ENCODE data around the gene TXNDC8. TPM values are rescaled to one million over a fixed set of nuclear protein-coding genes. Genes with fewer than 3 reads are reported as not detected.
A peak's percentile ranks its signal among the peaks of the same experiment; 100 is the strongest.

The TXNDC8 gene
- polyA plus RNA-seq, 4 donors = not detected

- DNase-seq (peak in 1 of 2 donors; percentile 41), FAIRE-seq (no peak)
- no peak overlapping the region for H3K27ac ChIP-seq (ENCODE audit: low read depth in 1 of 3, low read length in 2 of 3)
- no peaks in the 10 kb centered on the region for H3K36me3 ChIP-seq (ENCODE audit: control insufficient read depth in 3 of 3, insufficient read depth in 2 of 3, low read depth in 1 of 3, low read length in 3 of 3)
- H3K4me3 ChIP-seq (ENCODE audit: low read depth in 1 of 3, low read length in 3 of 3) = no peak overlapping the region
- 74 to 86% (median 75%) methylated on average over 1 of the region's 1 CpG for WGBS, 3 donors
- H3K9me3 ChIP-seq (ENCODE audit: control insufficient read depth in 2 of 2, insufficient read depth in 1 of 2, low read depth in 1 of 2, low read length in 1 of 2) = no peaks in the 10 kb centered on the region
- no peaks in the 10 kb centered on the region for H3K27me3 ChIP-seq (ENCODE audit: control insufficient read depth in 3 of 3, insufficient read depth in 3 of 3, low read length in 3 of 3)
- H3K4me1 ChIP-seq (ENCODE audit: control insufficient read depth in 3 of 3, insufficient read depth in 2 of 3, low read depth in 1 of 3, low read length in 2 of 3) = peaks cover 0 to 6% (median 2%) of the 10 kb centered on the region in 3 donors
Measured at GRCh38 chr9:110303133-110303532, 34.5 kb downstream of the TXNDC8 start.

- Histone ChIP-seq H3K27ac (ENCODE audit: low read depth in 1 of 3, low read length in 2 of 3) (no peak overlapping the region), H3K4me3 (ENCODE audit: low read depth in 1 of 3, low read length in 3 of 3) (no peak overlapping the region), H3K27me3 (ENCODE audit: control insufficient read depth in 3 of 3, insufficient read depth in 3 of 3, low read length in 3 of 3) (no peaks in the 10 kb centered on the region), H3K36me3 (ENCODE audit: control insufficient read depth in 3 of 3, insufficient read depth in 2 of 3, low read depth in 1 of 3, low read length in 3 of 3) (no peaks in the 10 kb centered on the region), H3K4me1 (ENCODE audit: control insufficient read depth in 3 of 3, insufficient read depth in 2 of 3, low read depth in 1 of 3, low read length in 2 of 3) (peaks cover 0 to 11% (median 5%) of the 10 kb centered on the region in 3 donors), H3K9me3 (ENCODE audit: control insufficient read depth in 2 of 2, insufficient read depth in 1 of 2, low read depth in 1 of 2, low read length in 1 of 2) (no peaks in the 10 kb centered on the region)
- 32 to 67% (median 49%) methylated on average over 2 of the region's 2 CpGs for WGBS, 3 donors
- DNase-seq (peak in 1 of 2 donors; percentile 48), FAIRE-seq (no peak)
Measured at GRCh38 chr9:110298043-110298605, 39.5 kb downstream of the TXNDC8 start.

- no peaks in the 10 kb centered on the region for H3K36me3 ChIP-seq (ENCODE audit: control insufficient read depth in 3 of 3, insufficient read depth in 2 of 3, low read depth in 1 of 3, low read length in 3 of 3)
- WGBS, 3 donors = 75 to 97% (median 93%) methylated on average over 1 of the region's 1 CpG
- H3K27me3 ChIP-seq (ENCODE audit: control insufficient read depth in 3 of 3, insufficient read depth in 3 of 3, low read length in 3 of 3) = no peaks in the 10 kb centered on the region
- FAIRE-seq = no peak
- no peak overlapping the region for H3K27ac ChIP-seq (ENCODE audit: low read depth in 1 of 3, low read length in 2 of 3)
- H3K9me3 ChIP-seq (ENCODE audit: control insufficient read depth in 2 of 2, insufficient read depth in 1 of 2, low read depth in 1 of 2, low read length in 1 of 2) = no peaks in the 10 kb centered on the region
- DNase-seq = no peak
- H3K4me3 ChIP-seq (ENCODE audit: low read depth in 1 of 3, low read length in 3 of 3) = no peak overlapping the region
- H3K4me1 ChIP-seq (ENCODE audit: control insufficient read depth in 3 of 3, insufficient read depth in 2 of 3, low read depth in 1 of 3, low read length in 2 of 3) = peaks cover 0 to 7% (median 5%) of the 10 kb centered on the region in 3 donors
Measured at GRCh38 chr9:110293248-110293647, 44.4 kb downstream of the TXNDC8 start.

GRCh38 chr9:110291921-110292557 lies 45.6 kb downstream of the TXNDC8 start:
- Histone ChIP-seq H3K27me3 (ENCODE audit: control insufficient read depth in 3 of 3, insufficient read depth in 3 of 3, low read length in 3 of 3) (no peaks in the 10 kb centered on the region), H3K36me3 (ENCODE audit: control insufficient read depth in 3 of 3, insufficient read depth in 2 of 3, low read depth in 1 of 3, low read length in 3 of 3) (no peaks in the 10 kb centered on the region), H3K4me3 (ENCODE audit: low read depth in 1 of 3, low read length in 3 of 3) (no peak overlapping the region), H3K9me3 (ENCODE audit: control insufficient read depth in 2 of 2, insufficient read depth in 1 of 2, low read depth in 1 of 2, low read length in 1 of 2) (no peaks in the 10 kb centered on the region), H3K4me1 (ENCODE audit: control insufficient read depth in 3 of 3, insufficient read depth in 2 of 3, low read depth in 1 of 3, low read length in 2 of 3) (peaks cover 0 to 5% (median 0%) of the 10 kb centered on the region in 3 donors), H3K27ac (ENCODE audit: low read depth in 1 of 3, low read length in 2 of 3) (no peak overlapping the region)
- FAIRE-seq (no peak), DNase-seq (no peak)
- WGBS, 3 donors = 93 to 95% (median 94%) methylated on average over 28 of the region's 28 CpGs

GRCh38 chr9:110290001-110290400 lies 47.7 kb downstream of the TXNDC8 start:
- H3K9me3 ChIP-seq (ENCODE audit: control insufficient read depth in 2 of 2, insufficient read depth in 1 of 2, low read depth in 1 of 2, low read length in 1 of 2) = no peaks in the 10 kb centered on the region
- H3K4me1 ChIP-seq (ENCODE audit: control insufficient read depth in 3 of 3, insufficient read depth in 2 of 3, low read depth in 1 of 3, low read length in 2 of 3) = peaks cover 0 to 5% (median 0%) of the 10 kb centered on the region in 3 donors
- no peaks in the 10 kb centered on the region for H3K27me3 ChIP-seq (ENCODE audit: control insufficient read depth in 3 of 3, insufficient read depth in 3 of 3, low read length in 3 of 3)
- H3K4me3 ChIP-seq (ENCODE audit: low read depth in 1 of 3, low read length in 3 of 3) = no peak overlapping the region
- WGBS, 3 donors = 69 to 86% (median 78%) methylated on average over 1 of the region's 1 CpG
- no peak overlapping the region for H3K27ac ChIP-seq (ENCODE audit: low read depth in 1 of 3, low read length in 2 of 3)
- DNase-seq (no peak), FAIRE-seq (no peak)
- no peaks in the 10 kb centered on the region for H3K36me3 ChIP-seq (ENCODE audit: control insufficient read depth in 3 of 3, insufficient read depth in 2 of 3, low read depth in 1 of 3, low read length in 3 of 3)

DNA sequence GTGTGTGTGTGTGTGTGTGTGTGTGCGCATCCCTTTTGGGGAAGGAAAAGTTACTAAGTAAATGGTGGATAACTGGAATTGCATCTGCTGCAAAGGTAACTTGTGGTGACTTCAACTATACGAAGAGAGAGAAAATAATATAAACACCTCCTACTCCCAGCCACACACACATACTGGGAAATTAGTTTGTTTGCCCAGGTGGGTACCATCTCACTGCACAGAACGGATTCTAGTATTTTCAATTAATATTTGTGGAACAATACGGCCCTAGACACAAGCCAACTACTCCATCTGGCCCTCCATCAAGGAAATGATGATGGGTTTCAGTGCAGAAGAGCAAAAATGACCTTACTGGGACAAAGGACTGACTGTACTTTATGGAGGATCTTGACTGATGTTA lies 49.2 kb downstream of the TXNDC8 start:
- no peaks in the 10 kb centered on the region for H3K9me3 ChIP-seq (ENCODE audit: control insufficient read depth in 2 of 2, insufficient read depth in 1 of 2, low read depth in 1 of 2, low read length in 1 of 2)
- no peak overlapping the region for H3K4me3 ChIP-seq (ENCODE audit: low read depth in 1 of 3, low read length in 3 of 3)
- no peaks in the 10 kb centered on the region for H3K36me3 ChIP-seq (ENCODE audit: control insufficient read depth in 3 of 3, insufficient read depth in 2 of 3, low read depth in 1 of 3, low read length in 3 of 3)
- no peaks in the 10 kb centered on the region for H3K27me3 ChIP-seq (ENCODE audit: control insufficient read depth in 3 of 3, insufficient read depth in 3 of 3, low read length in 3 of 3)
- H3K27ac ChIP-seq (ENCODE audit: low read depth in 1 of 3, low read length in 2 of 3) = no peak overlapping the region
- no peak for DNase-seq
- 83 to 92% (median 87%) methylated on average over 4 of the region's 4 CpGs for WGBS, 3 donors
- H3K4me1 ChIP-seq (ENCODE audit: control insufficient read depth in 3 of 3, insufficient read depth in 2 of 3, low read depth in 1 of 3, low read length in 2 of 3) = peaks cover 0 to 7% (median 0%) of the 10 kb centered on the region in 3 donors
- FAIRE-seq = no peak

DNA sequence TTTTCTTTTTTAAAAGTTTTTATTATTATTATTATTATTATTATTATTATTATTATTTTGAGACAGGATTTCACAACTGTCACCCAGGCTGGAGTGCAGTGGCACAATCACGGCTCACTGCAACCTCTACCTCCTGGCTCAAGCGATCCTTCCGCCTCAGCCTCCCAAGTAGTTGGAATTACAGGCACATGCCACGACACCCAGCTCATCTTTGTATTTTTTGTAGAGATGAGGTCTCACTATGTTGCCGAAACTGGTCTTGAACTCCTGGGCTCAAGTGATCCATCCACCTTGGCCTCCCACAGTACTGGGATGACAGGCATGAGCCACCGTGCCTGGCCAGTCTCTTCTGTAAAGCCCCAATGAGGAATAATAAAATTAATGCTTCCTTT lies 50.4 kb downstream of the TXNDC8 start:
- FAIRE-seq (no peak), DNase-seq (no peak)
- H3K4me1 ChIP-seq (ENCODE audit: control insufficient read depth in 3 of 3, insufficient read depth in 2 of 3, low read depth in 1 of 3, low read length in 2 of 3) = peaks cover 0 to 16% (median 5%) of the 10 kb centered on the region in 3 donors
- H3K27ac ChIP-seq (ENCODE audit: low read depth in 1 of 3, low read length in 2 of 3) = no peak overlapping the region
- 90 to 96% (median 94%) methylated on average over 6 of the region's 6 CpGs for WGBS, 3 donors
- H3K36me3 ChIP-seq (ENCODE audit: control insufficient read depth in 3 of 3, insufficient read depth in 2 of 3, low read depth in 1 of 3, low read length in 3 of 3) = no peaks in the 10 kb centered on the region
- no peak overlapping the region for H3K4me3 ChIP-seq (ENCODE audit: low read depth in 1 of 3, low read length in 3 of 3)
- H3K27me3 ChIP-seq (ENCODE audit: control insufficient read depth in 3 of 3, insufficient read depth in 3 of 3, low read length in 3 of 3) = no peaks in the 10 kb centered on the region
- H3K9me3 ChIP-seq (ENCODE audit: control insufficient read depth in 2 of 2, insufficient read depth in 1 of 2, low read depth in 1 of 2, low read length in 1 of 2) = no peaks in the 10 kb centered on the region

DNA sequence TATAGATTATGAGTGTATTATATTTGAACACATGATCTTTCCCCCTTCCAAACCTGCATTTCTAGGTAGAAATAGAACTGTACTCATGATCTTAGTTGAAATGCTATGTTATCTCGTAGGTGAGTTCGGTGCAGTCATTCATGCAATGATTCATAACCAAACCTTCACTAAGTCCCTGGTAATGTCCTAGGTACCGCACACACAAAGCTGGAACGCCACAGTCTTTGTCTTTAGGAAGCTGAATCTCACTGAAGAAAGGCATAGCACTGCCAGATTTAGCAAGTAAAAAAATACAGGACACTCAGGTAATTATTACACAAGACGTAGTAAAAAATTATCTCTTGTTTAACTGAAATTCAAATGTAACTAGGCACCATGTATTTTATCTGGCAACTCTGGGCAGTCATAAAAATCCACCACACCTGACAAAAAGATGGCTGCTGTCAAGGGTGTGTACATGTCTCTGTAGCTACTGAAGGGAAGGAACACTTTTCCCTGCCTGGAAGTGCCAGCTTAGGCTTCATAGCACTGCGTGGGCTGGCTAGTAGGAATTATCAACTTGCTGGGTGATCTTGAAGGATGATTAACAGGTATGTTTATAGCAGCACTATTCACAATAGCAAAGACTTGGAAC lies 53.3 kb downstream of the TXNDC8 start:
- H3K27ac ChIP-seq (ENCODE audit: low read depth in 1 of 3, low read length in 2 of 3) = peak overlapping the region; percentile 68 to 92 (median 82)
- no peak overlapping the region for H3K4me3 ChIP-seq (ENCODE audit: low read depth in 1 of 3, low read length in 3 of 3)
- no peaks in the 10 kb centered on the region for H3K9me3 ChIP-seq (ENCODE audit: control insufficient read depth in 2 of 2, insufficient read depth in 1 of 2, low read depth in 1 of 2, low read length in 1 of 2)
- peaks cover 0 to 30% (median 8%) of the 10 kb centered on the region in 3 donors for H3K4me1 ChIP-seq (ENCODE audit: control insufficient read depth in 3 of 3, insufficient read depth in 2 of 3, low read depth in 1 of 3, low read length in 2 of 3)
- 12 to 66% (median 35%) methylated on average over 6 of the region's 6 CpGs for WGBS, 3 donors
- DNase-seq = peak; percentile 84 to 86
- H3K27me3 ChIP-seq (ENCODE audit: control insufficient read depth in 3 of 3, insufficient read depth in 3 of 3, low read length in 3 of 3) = no peaks in the 10 kb centered on the region
- FAIRE-seq = no peak
- no peaks in the 10 kb centered on the region for H3K36me3 ChIP-seq (ENCODE audit: control insufficient read depth in 3 of 3, insufficient read depth in 2 of 3, low read depth in 1 of 3, low read length in 3 of 3)
